ENCODE results near the gene SEC23A.
"Not testable (repeated sequence)": the region's sequence is repeated elsewhere in the genome, so short reads cannot be mapped to it uniquely, and the experiment has no call there.

SEC23A gene

GRCh38 chr14:39014460-39014859 is 88.6 kb downstream of the SEC23A start:
- H3K4me1 ChIP-seq = no peaks in the 10 kb centered on the region
- no peak overlapping the region for H3K4me3 ChIP-seq
- DNase-seq = no peak
- H3K36me3 ChIP-seq = no peaks in the 10 kb centered on the region
- no peaks in the 10 kb centered on the region for H3K27me3 ChIP-seq
- H3K9me3 ChIP-seq = no peaks in the 10 kb centered on the region
- no peak overlapping the region for H3K27ac ChIP-seq
- no peak for TF ChIP-seq CTCF (IDR thresholded peaks at IDR 0.05)
- intact Hi-C loops (cut with DNase I; ENCODE audit: low total_unique reads) = loop anchor here (10.0 kb wide), 2 partner anchors 140 to 290 kb away; no protein-coding TSS in a partner anchor

GRCh38 chr14:39008965-39009364 is 94.1 kb downstream of the SEC23A start:
- H3K36me3 ChIP-seq; H3K9me3 ChIP-seq; H3K27ac ChIP-seq; H3K27me3 ChIP-seq; H3K4me3 ChIP-seq; H3K4me1 ChIP-seq; DNase-seq; intact Hi-C loops (cut with DNase I; ENCODE audit: low total_unique reads): not testable (repeated sequence)

GRCh38 chr14:39006721-39007410 is 96.2 kb downstream of the SEC23A start:
- intact Hi-C loops (cut with DNase I; ENCODE audit: low total_unique reads) = no loop called here
- Histone ChIP-seq H3K27me3 (no peaks in the 10 kb centered on the region), H3K36me3 (no peaks in the 10 kb centered on the region), H3K4me1 (no peaks in the 10 kb centered on the region), H3K4me3 (no peak overlapping the region), H3K9me3 (no peaks in the 10 kb centered on the region), H3K27ac (no peak overlapping the region)
- TF ChIP-seq CTCF (IDR thresholded peaks at IDR 0.05) = no peak
- no peak for DNase-seq

GRCh38 chr14:39005044-39005880 is 97.8 kb downstream of the SEC23A start:
- no peaks in the 10 kb centered on the region for H3K27me3 ChIP-seq
- no peaks in the 10 kb centered on the region for H3K9me3 ChIP-seq
- no peak overlapping the region for H3K4me3 ChIP-seq
- no peaks in the 10 kb centered on the region for H3K4me1 ChIP-seq
- no peaks in the 10 kb centered on the region for H3K36me3 ChIP-seq
- no peak overlapping the region for H3K27ac ChIP-seq
- intact Hi-C loops (cut with DNase I; ENCODE audit: low total_unique reads) = no loop called here
- TF ChIP-seq CTCF (IDR thresholded peaks at IDR 0.05) = no peak
- DNase-seq = no peak

GRCh38 chr14:38999949-39000348 is 103.1 kb downstream of the SEC23A start:
- H3K9me3 ChIP-seq = no peaks in the 10 kb centered on the region
- no peak for TF ChIP-seq CTCF (IDR thresholded peaks at IDR 0.05)
- H3K36me3 ChIP-seq = no peaks in the 10 kb centered on the region
- no peaks in the 10 kb centered on the region for H3K27me3 ChIP-seq
- DNase-seq = no peak
- intact Hi-C loops (cut with DNase I; ENCODE audit: low total_unique reads) = no loop called here
- H3K4me3 ChIP-seq = no peak overlapping the region
- no peaks in the 10 kb centered on the region for H3K4me1 ChIP-seq
- H3K27ac ChIP-seq = no peak overlapping the region

- DNase-seq = no peak
- TF ChIP-seq CTCF (IDR thresholded peaks at IDR 0.05) = no peak
- Histone ChIP-seq H3K4me1 (no peaks in the 10 kb centered on the region), H3K27ac (no peak overlapping the region), H3K4me3 (no peak overlapping the region), H3K27me3 (no peaks in the 10 kb centered on the region), H3K36me3 (no peaks in the 10 kb centered on the region), H3K9me3 (no peaks in the 10 kb centered on the region)
- intact Hi-C loops (cut with DNase I; ENCODE audit: low total_unique reads) = no loop called here
These were observed 108.3 kb downstream of the SEC23A start for GRCh38 chr14:38994731-38995130.
